ENCODE results near the gene SLC28A3. TPM values are rescaled to one million over a fixed set of nuclear protein-coding genes. Genes with fewer than 3 reads are reported as not detected.

The SLC28A3 gene
- total RNA-seq, 4 donors from 2014 or later = 0.32 to 25.6 (median 12.0) TPM

GRCh38 chr9:84271921-84272556 lies 68.5 kb downstream of the SLC28A3 start:
- ATAC-seq (ENCODE audit: low FRiP score) (no peak), DNase-seq (ENCODE audit: low spot score) (no peak)
- no peak for TF ChIP-seq CTCF (IDR thresholded peaks at IDR 0.05)

- ATAC-seq (ENCODE audit: low FRiP score) = no peak
- TF ChIP-seq CTCF (IDR thresholded peaks at IDR 0.05) = no peak
- no peak for DNase-seq (ENCODE audit: low spot score)
Measured at GRCh38 chr9:84271531-84271900, 69.0 kb downstream of the SLC28A3 start.

- no peak for ATAC-seq (ENCODE audit: low FRiP score)
- no peak for TF ChIP-seq CTCF (IDR thresholded peaks at IDR 0.05)
- DNase-seq (ENCODE audit: low spot score) = no peak
Measured at GRCh38 chr9:84270847-84271530, 69.6 kb downstream of the SLC28A3 start.

GRCh38 chr9:84266087-84266561 lies 74.4 kb downstream of the SLC28A3 start:
- ATAC-seq (ENCODE audit: low FRiP score) (no peak), DNase-seq (ENCODE audit: low spot score) (no peak)
- no peak for TF ChIP-seq CTCF (IDR thresholded peaks at IDR 0.05)

- TF ChIP-seq CTCF (IDR thresholded peaks at IDR 0.05) = no peak
- no peak for ATAC-seq (ENCODE audit: low FRiP score)
- DNase-seq (ENCODE audit: low spot score) = no peak
Measured at GRCh38 chr9:84264307-84265029, 76.1 kb downstream of the SLC28A3 start.

- peak; percentile 51 for DNase-seq (ENCODE audit: low spot score)
- TF ChIP-seq CTCF (IDR thresholded peaks at IDR 0.05) = peak in 1 of 3 donors; percentile 72
- peak; percentile 76 for ATAC-seq (ENCODE audit: low FRiP score)
Measured at GRCh38 chr9:84261070-84261746, 79.3 kb downstream of the SLC28A3 start.
